Activated CD8-positive, alpha-beta T cell treated with anti-CD3 and anti-CD28 coated beads, Interleukin-2, amount 10 ng/mL, durations not matched to agents 7 days and 5 days (primary cell): ENCODE measurements around the gene PRUNE2. TPM values are rescaled to one million over a fixed set of nuclear protein-coding genes. Genes with fewer than 3 reads are reported as not detected.
"Not testable (repeated sequence)": the region's sequence is repeated elsewhere in the genome, so short reads cannot be mapped to it uniquely, and the experiment has no call there.

Experiments used
- ATAC-seq: fragments of 150-1000 bp; cut with Tn5 transposase; one replicate; pipeline ENCODE4 v1.10.0; 2021; ENCODE audit warnings: moderate library complexity
- CTCF ChIA-PET: fragments of 350-600 bp; sonication (Branson Sonifier 250); formaldehyde crosslinking; loops from one replicate; lab custom pipeline; 2021; ENCODE audit warnings: antibody characterized with exemption; lab: Charles Lee
- POLR2A ChIA-PET: fragments of 350-600 bp; sonication (Branson Sonifier 250); formaldehyde crosslinking; loops from one replicate; lab custom pipeline; 2021; ENCODE audit warnings: antibody characterized with exemption; lab: Charles Lee
- DNase-seq: peaks from one replicate; pipeline ENCODE4 v3.0.0-alpha.2; 2020
- H3K27ac Mint-ChIP-seq: one replicate; pipeline ENCODE4 v1.8.0; 2021; ENCODE audit warnings: mild to moderate bottlenecking, mixed read lengths
- H3K27me3 Mint-ChIP-seq: one replicate; pipeline ENCODE4 v1.8.0; 2021; ENCODE audit warnings: low read depth, mixed read lengths
- H3K36me3 Mint-ChIP-seq: one replicate; pipeline ENCODE4 v1.8.0; 2021; ENCODE audit warnings: low read depth, mixed read lengths
- H3K4me1 Mint-ChIP-seq: one replicate; pipeline ENCODE4 v1.8.0; 2021; ENCODE audit warnings: low read depth, mixed read lengths
- H3K4me3 Mint-ChIP-seq: one replicate; pipeline ENCODE4 v1.8.0; 2021; ENCODE audit warnings: mild to moderate bottlenecking, mixed read lengths
- H3K9me3 Mint-ChIP-seq: one replicate; pipeline ENCODE4 v1.8.0; 2022; ENCODE audit warnings: mixed read lengths; ENCODE audit not compliant: insufficient read depth
- total RNA-seq, 2 experiments: library from RNA; stranded (reverse); gene quantifications; one replicate each; pipeline ENCODE4 v1.2.3, GENCODE V29; 2021

PRUNE2 gene
- total RNA-seq, 2 experiments from 2014 or later = 0.16 to 0.52 TPM

GRCh38 chr9:76766126-76766525 is 139.8 kb downstream of the PRUNE2 start:
- peaks cover 5% of the 10 kb centered on the region for H3K27me3 Mint-ChIP-seq
- ATAC-seq = no peak
- H3K4me1 Mint-ChIP-seq = no peaks in the 10 kb centered on the region
- no peak overlapping the region for H3K27ac Mint-ChIP-seq
- no peak overlapping the region for H3K4me3 Mint-ChIP-seq
- POLR2A ChIA-PET = no interaction called here
- DNase-seq = no peak
- CTCF ChIA-PET = interaction anchor here (0.6 kb wide), 1 partner anchor 183 kb away, joined by 3 read pairs; no protein-coding TSS in a partner anchor
- no peaks in the 10 kb centered on the region for H3K36me3 Mint-ChIP-seq
- no peaks in the 10 kb centered on the region for H3K9me3 Mint-ChIP-seq

DNA sequence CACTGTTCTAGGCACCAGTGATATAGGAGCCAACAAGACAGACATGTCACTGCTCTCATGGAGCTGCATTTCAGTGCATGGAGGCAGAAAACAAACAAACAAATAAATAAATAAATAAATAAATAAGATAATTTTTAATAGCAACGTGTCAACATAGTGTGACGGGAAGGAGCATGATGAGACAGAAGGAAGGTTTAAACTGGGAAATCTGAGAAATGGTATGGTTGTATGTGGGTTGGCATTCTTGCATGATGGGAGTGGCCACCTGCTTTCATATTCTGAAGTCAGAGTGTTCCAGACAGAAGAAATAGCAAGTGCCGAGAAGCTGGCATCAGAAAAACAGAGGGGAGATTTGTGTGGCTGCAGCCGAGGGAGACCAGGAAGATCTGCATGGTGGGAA is 141.8 kb downstream of the PRUNE2 start, which contains the start of gene PCA3:
PCA3 (plus strand) TSS at position 301 of the 400 bp plus-strand sequence.
- no peak within 1 kb of the TSS for H3K4me3 Mint-ChIP-seq
- H3K36me3 Mint-ChIP-seq = no peaks in the 10 kb centered on the region
- H3K27me3 Mint-ChIP-seq = peaks cover 3% of the 10 kb centered on the region
- ATAC-seq (no peak), DNase-seq (no peak)
- H3K27ac Mint-ChIP-seq = no peak within 1 kb of the TSS
- POLR2A ChIA-PET = no interaction called here
- CTCF ChIA-PET = no interaction called here
- no peaks in the 10 kb centered on the region for H3K4me1 Mint-ChIP-seq
- no peaks in the 10 kb centered on the region for H3K9me3 Mint-ChIP-seq

- POLR2A ChIA-PET = no interaction called here
- Mint-ChIP-seq H3K36me3 (no peaks in the 10 kb centered on the region), H3K9me3 (no peaks in the 10 kb centered on the region), H3K4me1 (no peaks in the 10 kb centered on the region), H3K27ac (no peak overlapping the region), H3K4me3 (no peak overlapping the region), H3K27me3 (peaks cover 1% of the 10 kb centered on the region)
- ATAC-seq (no peak), DNase-seq (no peak)
- CTCF ChIA-PET = no interaction called here
Observed at GRCh38 chr9:76761448-76761847, 144.5 kb downstream of the PRUNE2 start.

DNA sequence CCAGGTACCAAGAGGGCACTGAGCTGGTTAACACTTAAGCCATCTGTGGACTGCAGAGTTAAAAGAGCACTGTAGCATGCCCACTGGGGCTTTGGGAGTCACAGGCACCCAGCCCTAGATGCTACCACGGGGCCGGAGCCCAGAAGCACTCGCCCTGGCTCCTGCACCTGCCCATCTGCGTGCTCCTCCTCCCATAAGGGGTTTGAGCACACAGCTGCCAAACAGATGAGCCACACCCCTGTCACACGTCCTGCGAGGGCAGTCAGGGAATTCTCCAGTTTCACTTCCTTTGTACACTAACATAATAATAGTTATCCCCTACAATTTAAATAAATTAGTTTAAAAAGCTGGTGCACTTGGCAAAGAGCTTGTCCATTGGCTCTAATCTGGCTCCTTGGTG is 146.2 kb downstream of the PRUNE2 start:
- CTCF ChIA-PET = no interaction called here
- Mint-ChIP-seq H3K4me1 (no peaks in the 10 kb centered on the region), H3K9me3 (no peaks in the 10 kb centered on the region), H3K4me3 (no peak overlapping the region), H3K27me3 (no peaks in the 10 kb centered on the region), H3K36me3 (no peaks in the 10 kb centered on the region), H3K27ac (no peak overlapping the region)
- DNase-seq (no peak), ATAC-seq (no peak)
- POLR2A ChIA-PET = no interaction called here

DNA sequence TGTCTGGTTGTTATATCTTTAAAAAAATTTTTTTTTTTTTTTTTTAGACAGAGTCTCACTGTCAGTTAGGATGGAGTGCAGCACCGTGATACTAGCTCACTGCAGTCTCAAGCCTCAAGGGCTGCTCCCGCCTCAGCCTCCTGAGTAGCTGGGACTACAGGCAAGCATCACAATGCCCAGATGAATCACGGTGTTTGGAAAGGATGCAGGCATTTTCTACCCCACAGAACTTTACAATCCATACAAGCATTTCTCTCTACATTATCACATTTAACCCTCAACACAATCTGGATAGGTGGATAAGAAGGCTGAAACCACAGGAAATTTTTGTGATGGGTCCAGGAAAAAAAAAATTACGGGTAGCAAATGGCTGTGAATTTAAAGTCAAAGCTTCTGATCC is 147.4 kb downstream of the PRUNE2 start:
- Mint-ChIP-seq H3K27ac (no peak overlapping the region), H3K4me3 (no peak overlapping the region), H3K9me3 (no peaks in the 10 kb centered on the region), H3K36me3 (no peaks in the 10 kb centered on the region), H3K4me1 (no peaks in the 10 kb centered on the region), H3K27me3 (peaks cover 2% of the 10 kb centered on the region)
- ChIA-PET CTCF (no interaction called here), POLR2A (no interaction called here)
- ATAC-seq (no peak), DNase-seq (no peak)

GRCh38 chr9:76756941-76757673 is 148.8 kb downstream of the PRUNE2 start:
- Mint-ChIP-seq H3K4me3 (no peak overlapping the region), H3K9me3 (no peaks in the 10 kb centered on the region), H3K27ac (no peak overlapping the region), H3K36me3 (no peaks in the 10 kb centered on the region), H3K27me3 (peaks cover 2% of the 10 kb centered on the region), H3K4me1 (no peaks in the 10 kb centered on the region)
- DNase-seq = no peak
- no peak for ATAC-seq
- ChIA-PET POLR2A (no interaction called here), CTCF (interaction anchor here (1.4 kb wide), 1 partner anchor 312 kb away, joined by 3 read pairs; no protein-coding TSS in a partner anchor)

GRCh38 chr9:76756268-76756640 is 149.7 kb downstream of the PRUNE2 start:
- ATAC-seq (no peak), DNase-seq (no peak)
- H3K27ac Mint-ChIP-seq = no peak overlapping the region
- ChIA-PET CTCF (interaction anchor here (1.4 kb wide), 1 partner anchor 311 kb away, joined by 3 read pairs; no protein-coding TSS in a partner anchor), POLR2A (no interaction called here)
- peaks cover 2% of the 10 kb centered on the region for H3K27me3 Mint-ChIP-seq
- no peaks in the 10 kb centered on the region for H3K36me3 Mint-ChIP-seq
- H3K9me3 Mint-ChIP-seq = no peaks in the 10 kb centered on the region
- H3K4me1 Mint-ChIP-seq = no peaks in the 10 kb centered on the region
- H3K4me3 Mint-ChIP-seq = no peak overlapping the region

DNA sequence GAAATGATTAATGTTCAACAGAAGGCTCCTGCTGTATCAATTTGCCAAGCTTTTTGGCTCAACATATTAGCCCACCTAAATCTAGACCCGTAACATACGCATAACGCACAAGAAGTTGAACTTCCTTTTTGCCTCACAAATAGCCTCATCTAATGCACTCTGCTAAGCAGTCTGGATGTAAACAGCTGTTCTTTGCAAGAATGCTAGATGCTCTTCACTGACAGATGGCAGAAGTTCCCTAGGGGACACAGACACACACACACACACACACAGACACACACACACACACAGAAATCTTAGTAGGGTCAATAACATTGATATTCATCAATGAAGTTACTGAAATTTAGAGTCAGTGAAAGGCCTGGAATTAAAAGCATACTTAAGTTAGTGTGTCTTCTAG is 154.9 kb downstream of the PRUNE2 start:
- ATAC-seq = no peak
- CTCF ChIA-PET = no interaction called here
- POLR2A ChIA-PET = no interaction called here
- Mint-ChIP-seq H3K27ac (no peak overlapping the region), H3K9me3 (no peaks in the 10 kb centered on the region), H3K4me3 (no peak overlapping the region), H3K4me1 (no peaks in the 10 kb centered on the region), H3K27me3 (peaks cover 2% of the 10 kb centered on the region), H3K36me3 (no peaks in the 10 kb centered on the region)
- no peak for DNase-seq

DNA sequence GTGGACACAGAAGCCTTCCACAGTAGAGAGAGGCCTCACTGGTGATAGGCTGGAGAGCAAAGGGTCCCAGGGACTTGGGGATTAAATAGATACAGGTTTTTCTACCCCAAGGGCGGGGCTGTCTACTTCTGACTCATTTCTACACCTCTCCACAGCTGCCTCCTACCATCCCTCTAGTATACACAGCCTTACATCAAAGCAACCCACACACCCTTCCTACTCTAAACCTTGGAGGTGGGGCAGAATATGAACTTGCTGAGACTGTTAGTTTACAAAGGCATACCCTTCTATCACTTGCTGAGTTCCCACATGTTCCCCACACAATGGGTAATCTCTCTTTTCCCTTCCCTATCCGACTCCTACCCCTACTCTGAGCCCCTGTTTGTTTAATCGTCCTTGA is 161.6 kb downstream of the PRUNE2 start:
- Mint-ChIP-seq H3K4me1 (no peaks in the 10 kb centered on the region), H3K36me3 (no peaks in the 10 kb centered on the region), H3K27ac (no peak overlapping the region), H3K9me3 (peaks cover 4% of the 10 kb centered on the region), H3K4me3 (no peak overlapping the region), H3K27me3 (no peaks in the 10 kb centered on the region)
- ChIA-PET CTCF (no interaction called here), POLR2A (no interaction called here)
- DNase-seq = no peak
- peak; percentile 33 for ATAC-seq

GRCh38 chr9:76743931-76744330 is 162.0 kb downstream of the PRUNE2 start:
- ChIA-PET POLR2A (no interaction called here), CTCF (no interaction called here)
- peaks cover 4% of the 10 kb centered on the region for H3K9me3 Mint-ChIP-seq
- H3K27me3 Mint-ChIP-seq = no peaks in the 10 kb centered on the region
- no peaks in the 10 kb centered on the region for H3K4me1 Mint-ChIP-seq
- ATAC-seq = no peak
- no peaks in the 10 kb centered on the region for H3K36me3 Mint-ChIP-seq
- no peak overlapping the region for H3K27ac Mint-ChIP-seq
- DNase-seq = no peak
- no peak overlapping the region for H3K4me3 Mint-ChIP-seq

DNA sequence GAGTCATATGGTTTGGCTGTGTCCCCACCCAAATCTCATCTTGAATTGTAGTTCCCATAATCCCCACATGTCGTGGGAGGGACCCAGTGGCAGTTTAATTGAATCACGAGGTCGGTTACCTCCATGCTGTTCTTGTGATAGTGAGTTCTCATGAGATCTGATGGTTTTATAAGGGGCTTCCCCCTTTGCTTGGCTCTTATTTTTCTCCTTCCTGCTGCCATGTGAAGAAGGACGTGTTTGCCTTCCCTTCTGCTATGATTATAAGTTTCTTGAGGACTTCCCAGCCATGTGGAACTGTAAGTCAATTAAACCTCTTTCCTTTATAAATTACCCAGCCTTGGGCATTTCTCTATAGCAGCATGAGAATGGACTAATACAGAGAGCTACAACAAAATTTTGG is 163.0 kb downstream of the PRUNE2 start:
- DNase-seq, H3K36me3 Mint-ChIP-seq, H3K4me3 Mint-ChIP-seq, POLR2A ChIA-PET, CTCF ChIA-PET, H3K4me1 Mint-ChIP-seq, H3K9me3 Mint-ChIP-seq, H3K27ac Mint-ChIP-seq, ATAC-seq, H3K27me3 Mint-ChIP-seq: not testable (repeated sequence)

DNA sequence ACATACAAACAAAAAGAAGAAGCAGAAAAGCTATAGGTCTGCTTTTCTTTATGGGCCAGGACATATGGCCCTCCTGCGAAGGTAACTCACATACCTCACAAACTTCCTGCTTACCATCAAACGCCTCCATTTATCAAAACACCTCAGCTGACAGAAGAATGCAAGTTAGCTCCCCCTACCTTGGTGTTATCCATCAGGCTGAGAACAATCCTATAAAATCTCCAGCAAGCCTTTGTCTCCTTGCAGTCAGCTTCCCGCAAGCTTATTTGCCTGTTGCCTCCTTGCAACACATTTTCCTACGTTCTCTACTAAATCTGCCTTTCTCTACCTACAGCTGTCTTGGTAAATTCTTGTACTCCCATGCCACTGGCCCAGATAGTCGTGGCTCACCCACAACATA is 164.4 kb downstream of the PRUNE2 start:
- Mint-ChIP-seq H3K4me3 (no peak overlapping the region), H3K36me3 (no peaks in the 10 kb centered on the region), H3K4me1 (no peaks in the 10 kb centered on the region), H3K27me3 (peaks cover 1% of the 10 kb centered on the region), H3K27ac (no peak overlapping the region), H3K9me3 (peaks cover 4% of the 10 kb centered on the region)
- ChIA-PET CTCF (no interaction called here), POLR2A (no interaction called here)
- no peak for ATAC-seq
- no peak for DNase-seq

DNA sequence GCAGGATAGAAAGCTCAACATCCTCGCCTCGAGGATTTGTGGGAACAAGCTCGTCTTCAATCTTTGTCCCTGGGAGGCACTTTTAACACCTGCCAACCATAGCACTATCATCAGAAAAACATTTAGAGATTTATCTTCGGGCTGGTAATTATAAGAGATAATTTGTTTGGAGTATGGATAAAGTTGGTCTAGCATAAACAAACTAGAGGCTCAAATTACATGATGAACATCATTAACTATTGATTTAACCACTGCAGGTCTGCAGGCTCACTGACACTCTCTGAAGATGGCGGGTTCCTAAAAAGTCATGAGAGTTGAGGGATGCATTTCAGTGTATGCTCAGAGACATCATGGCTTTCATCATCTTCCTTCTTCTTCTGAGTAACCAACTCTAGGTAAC is 167.5 kb downstream of the PRUNE2 start:
- Mint-ChIP-seq H3K4me1 (no peaks in the 10 kb centered on the region), H3K9me3 (peaks cover 4% of the 10 kb centered on the region), H3K27ac (no peak overlapping the region), H3K27me3 (peaks cover 7% of the 10 kb centered on the region), H3K4me3 (no peak overlapping the region), H3K36me3 (no peaks in the 10 kb centered on the region)
- POLR2A ChIA-PET = no interaction called here
- ATAC-seq (no peak), DNase-seq (no peak)
- CTCF ChIA-PET = no interaction called here
